Measurements from ENCODE around the gene WDCP.

Gene WDCP, protein sequence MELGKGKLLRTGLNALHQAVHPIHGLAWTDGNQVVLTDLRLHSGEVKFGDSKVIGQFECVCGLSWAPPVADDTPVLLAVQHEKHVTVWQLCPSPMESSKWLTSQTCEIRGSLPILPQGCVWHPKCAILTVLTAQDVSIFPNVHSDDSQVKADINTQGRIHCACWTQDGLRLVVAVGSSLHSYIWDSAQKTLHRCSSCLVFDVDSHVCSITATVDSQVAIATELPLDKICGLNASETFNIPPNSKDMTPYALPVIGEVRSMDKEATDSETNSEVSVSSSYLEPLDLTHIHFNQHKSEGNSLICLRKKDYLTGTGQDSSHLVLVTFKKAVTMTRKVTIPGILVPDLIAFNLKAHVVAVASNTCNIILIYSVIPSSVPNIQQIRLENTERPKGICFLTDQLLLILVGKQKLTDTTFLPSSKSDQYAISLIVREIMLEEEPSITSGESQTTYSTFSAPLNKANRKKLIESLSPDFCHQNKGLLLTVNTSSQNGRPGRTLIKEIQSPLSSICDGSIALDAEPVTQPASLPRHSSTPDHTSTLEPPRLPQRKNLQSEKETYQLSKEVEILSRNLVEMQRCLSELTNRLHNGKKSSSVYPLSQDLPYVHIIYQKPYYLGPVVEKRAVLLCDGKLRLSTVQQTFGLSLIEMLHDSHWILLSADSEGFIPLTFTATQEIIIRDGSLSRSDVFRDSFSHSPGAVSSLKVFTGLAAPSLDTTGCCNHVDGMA

GRCh38 chr2:24046930-24047702 is at the start of gene WDCP:
WDCP (minus strand) TSS chr2:24047391; CDS start chr2:24039494, 7,897 bp downstream.
- TF ChIP-seq YY1 (IDR thresholded peaks at IDR 0.05; ENCODE audit: low read depth) (0 out of 2 replicates have a peak, but pooled peaks have one; percentile 14), TCF12 (IDR thresholded peaks at IDR 0.05; ENCODE audit: low read depth) (0 out of 2 replicates have a peak, but pooled peaks have one; percentile 18), TAF1 (IDR thresholded peaks at IDR 0.05; ENCODE audit: low read depth) (peak; percentile 81), TEAD4 (IDR thresholded peaks at IDR 0.05) (no peak), MAX (IDR thresholded peaks at IDR 0.05) (peak; percentile 47; the same call in 1 of the 2 replicates)

DNA sequence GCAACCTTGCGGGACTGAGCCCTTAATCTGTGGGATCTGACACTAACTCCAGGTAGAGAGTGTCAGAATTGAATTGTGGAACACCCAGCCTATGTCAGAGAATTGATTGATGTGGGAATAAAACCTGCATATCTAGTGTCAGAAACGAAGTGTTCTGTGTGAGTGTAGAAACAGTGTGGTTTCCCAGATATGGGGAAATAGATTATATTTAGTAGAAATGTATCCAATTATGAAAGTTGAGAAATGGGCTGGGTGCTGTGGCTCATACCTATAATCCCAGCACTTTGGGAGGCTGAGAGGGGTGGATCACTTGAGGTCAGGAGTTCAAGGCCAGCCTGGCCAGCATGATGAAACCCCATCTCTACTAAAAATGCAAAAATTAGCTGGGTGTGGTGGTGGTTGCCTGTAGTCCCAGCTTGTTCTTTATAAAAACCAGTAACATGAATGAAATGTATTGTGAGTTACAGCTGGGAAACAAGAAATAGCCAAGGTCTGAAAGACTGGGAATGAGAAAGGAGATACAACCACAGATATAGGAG is 41.7 kb upstream of the WDCP start:
- no peak for TF ChIP-seq YY1 (IDR thresholded peaks at IDR 0.05; ENCODE audit: low read depth)
- no peak for TF ChIP-seq ZBTB7A (IDR thresholded peaks at IDR 0.05; ENCODE audit: low read depth)
- TF ChIP-seq TAF1 (IDR thresholded peaks at IDR 0.05; ENCODE audit: low read depth) = no peak
- no peak for TF ChIP-seq RAD21 (IDR thresholded peaks at IDR 0.05; ENCODE audit: low read depth)
- no peak for TF ChIP-seq EP300 (IDR thresholded peaks at IDR 0.05; ENCODE audit: borderline replicate concordance)
- no peak for TF ChIP-seq MAX (IDR thresholded peaks at IDR 0.05)
- no peak for TF ChIP-seq FOXM1 (IDR thresholded peaks at IDR 0.05; ENCODE audit: borderline replicate concordance, low read depth)
- TF ChIP-seq USF1 (IDR thresholded peaks at IDR 0.05) = no peak
- TF ChIP-seq CREB1 (IDR thresholded peaks at IDR 0.05; ENCODE audit: low read depth) = no peak
- TF ChIP-seq CEBPB (IDR thresholded peaks at IDR 0.05) = no peak
- TF ChIP-seq TEAD4 (IDR thresholded peaks at IDR 0.05) = no peak
- TF ChIP-seq, protein P1, sequence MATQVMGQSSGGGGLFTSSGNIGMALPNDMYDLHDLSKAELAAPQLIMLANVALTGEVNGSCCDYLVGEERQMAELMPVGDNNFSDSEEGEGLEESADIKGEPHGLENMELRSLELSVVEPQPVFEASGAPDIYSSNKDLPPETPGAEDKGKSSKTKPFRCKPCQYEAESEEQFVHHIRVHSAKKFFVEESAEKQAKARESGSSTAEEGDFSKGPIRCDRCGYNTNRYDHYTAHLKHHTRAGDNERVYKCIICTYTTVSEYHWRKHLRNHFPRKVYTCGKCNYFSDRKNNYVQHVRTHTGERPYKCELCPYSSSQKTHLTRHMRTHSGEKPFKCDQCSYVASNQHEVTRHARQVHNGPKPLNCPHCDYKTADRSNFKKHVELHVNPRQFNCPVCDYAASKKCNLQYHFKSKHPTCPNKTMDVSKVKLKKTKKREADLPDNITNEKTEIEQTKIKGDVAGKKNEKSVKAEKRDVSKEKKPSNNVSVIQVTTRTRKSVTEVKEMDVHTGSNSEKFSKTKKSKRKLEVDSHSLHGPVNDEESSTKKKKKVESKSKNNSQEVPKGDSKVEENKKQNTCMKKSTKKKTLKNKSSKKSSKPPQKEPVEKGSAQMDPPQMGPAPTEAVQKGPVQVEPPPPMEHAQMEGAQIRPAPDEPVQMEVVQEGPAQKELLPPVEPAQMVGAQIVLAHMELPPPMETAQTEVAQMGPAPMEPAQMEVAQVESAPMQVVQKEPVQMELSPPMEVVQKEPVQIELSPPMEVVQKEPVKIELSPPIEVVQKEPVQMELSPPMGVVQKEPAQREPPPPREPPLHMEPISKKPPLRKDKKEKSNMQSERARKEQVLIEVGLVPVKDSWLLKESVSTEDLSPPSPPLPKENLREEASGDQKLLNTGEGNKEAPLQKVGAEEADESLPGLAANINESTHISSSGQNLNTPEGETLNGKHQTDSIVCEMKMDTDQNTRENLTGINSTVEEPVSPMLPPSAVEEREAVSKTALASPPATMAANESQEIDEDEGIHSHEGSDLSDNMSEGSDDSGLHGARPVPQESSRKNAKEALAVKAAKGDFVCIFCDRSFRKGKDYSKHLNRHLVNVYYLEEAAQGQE (IDR thresholded peaks at IDR 0.05; ENCODE audit: low read depth) = no peak
- no peak for TF ChIP-seq NFIC (IDR thresholded peaks at IDR 0.05)
- TF ChIP-seq TCF12 (IDR thresholded peaks at IDR 0.05; ENCODE audit: low read depth) = no peak
- no peak for TF ChIP-seq EGR1 (IDR thresholded peaks at IDR 0.05)

DNA sequence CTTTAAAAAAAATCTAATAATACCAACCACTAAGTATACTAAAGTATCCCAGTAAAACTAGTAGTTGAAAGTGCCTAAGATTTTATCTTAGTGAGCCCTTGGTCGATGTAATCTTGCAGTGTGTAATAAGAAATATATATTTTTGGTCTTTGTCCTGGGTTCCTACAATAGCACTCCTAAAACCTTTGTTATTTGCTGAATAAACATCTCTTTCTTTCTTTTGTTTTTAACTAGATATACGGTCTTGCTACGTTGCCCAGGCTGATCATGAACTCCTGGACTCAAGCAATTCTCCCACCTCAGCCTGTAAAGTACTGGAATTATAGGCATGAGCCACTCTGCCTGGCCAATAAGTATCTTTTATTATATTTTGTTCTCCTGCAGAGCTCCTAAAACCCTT is 39.8 kb upstream of the WDCP start:
- TF ChIP-seq USF1 (IDR thresholded peaks at IDR 0.05) = no peak
- no peak for TF ChIP-seq TCF12 (IDR thresholded peaks at IDR 0.05; ENCODE audit: low read depth)
- no peak for TF ChIP-seq TEAD4 (IDR thresholded peaks at IDR 0.05)
- no peak for TF ChIP-seq EGR1 (IDR thresholded peaks at IDR 0.05)
- no peak for TF ChIP-seq NFIC (IDR thresholded peaks at IDR 0.05)
- no peak for TF ChIP-seq EP300 (IDR thresholded peaks at IDR 0.05; ENCODE audit: borderline replicate concordance)
- TF ChIP-seq CEBPB (IDR thresholded peaks at IDR 0.05) = no peak
- TF ChIP-seq MAX (IDR thresholded peaks at IDR 0.05) = no peak

GRCh38 chr2:24086241-24086640 is 39.0 kb upstream of the WDCP start:
- TF ChIP-seq NFIC (IDR thresholded peaks at IDR 0.05) = no peak

GRCh38 chr2:24085200-24085489 is 38.0 kb upstream of the WDCP start:
- TF ChIP-seq CREB1 (IDR thresholded peaks at IDR 0.05; ENCODE audit: low read depth) (no peak), TAF1 (IDR thresholded peaks at IDR 0.05; ENCODE audit: low read depth) (no peak), RAD21 (IDR thresholded peaks at IDR 0.05; ENCODE audit: low read depth) (no peak), MAX (IDR thresholded peaks at IDR 0.05) (no peak), USF1 (IDR thresholded peaks at IDR 0.05) (no peak), NFIC (IDR thresholded peaks at IDR 0.05) (no peak), CEBPB (IDR thresholded peaks at IDR 0.05) (no peak), TEAD4 (IDR thresholded peaks at IDR 0.05) (no peak), EGR1 (IDR thresholded peaks at IDR 0.05) (no peak), EP300 (IDR thresholded peaks at IDR 0.05; ENCODE audit: borderline replicate concordance) (no peak), FOXM1 (IDR thresholded peaks at IDR 0.05; ENCODE audit: borderline replicate concordance, low read depth) (no peak)
- TF ChIP-seq, protein P1 (IDR thresholded peaks at IDR 0.05; ENCODE audit: low read depth) = no peak

All from Ishikawa (cell line).